ENCODE results near the gene TBX19.

TBX19 gene

GRCh38 chr1:168280296-168280927 is at the start of gene TBX19:
Gene TBX19, plus strand, starts transcription at chr1:168280877. Its CDS starts 214 bp downstream, at chr1:168281091.
- DNase-seq (ENCODE audit: low spot score), result no peak

GRCh38 chr1:168234846-168235547 is 45.7 kb upstream of the TBX19 start:
- no peak for DNase-seq (ENCODE audit: low spot score)

GRCh38 chr1:168235548-168235885 is 45.2 kb upstream of the TBX19 start:
- DNase-seq (ENCODE audit: low spot score), result no peak

GRCh38 chr1:168235937-168236336 is 44.7 kb upstream of the TBX19 start:
- no peak for DNase-seq (ENCODE audit: low spot score)

GRCh38 chr1:168236836-168237611 is 43.7 kb upstream of the TBX19 start:
- DNase-seq (ENCODE audit: low spot score), result no peak

- DNase-seq (ENCODE audit: low spot score), result no peak
These were observed 37.5 kb upstream of the TBX19 start for GRCh38 chr1:168243198-168243597.

- DNase-seq (ENCODE audit: low spot score), result no peak
These were observed 37.0 kb upstream of the TBX19 start for GRCh38 chr1:168243636-168244212.

- DNase-seq (ENCODE audit: low spot score), result no peak
These were observed 35.6 kb upstream of the TBX19 start for GRCh38 chr1:168245042-168245441.

GRCh38 chr1:168246506-168246905 is 34.2 kb upstream of the TBX19 start:
- no peak for DNase-seq (ENCODE audit: low spot score)

- DNase-seq (ENCODE audit: low spot score), result no peak
These were observed 28.4 kb upstream of the TBX19 start for GRCh38 chr1:168252204-168252733.

GRCh38 chr1:168256164-168256563 is 24.5 kb upstream of the TBX19 start:
- DNase-seq (ENCODE audit: low spot score), result no peak

- DNase-seq (ENCODE audit: low spot score), result no peak
These were observed 23.3 kb upstream of the TBX19 start for GRCh38 chr1:168257397-168257796.

GRCh38 chr1:168259567-168259966 is 21.1 kb upstream of the TBX19 start:
- no peak for DNase-seq (ENCODE audit: low spot score)

- no peak for DNase-seq (ENCODE audit: low spot score)
These were observed 20.3 kb upstream of the TBX19 start for GRCh38 chr1:168260393-168260792.

GRCh38 chr1:168261390-168261789 is 19.3 kb upstream of the TBX19 start:
- DNase-seq (ENCODE audit: low spot score), result no peak

GRCh38 chr1:168263130-168263529 is 17.5 kb upstream of the TBX19 start:
- DNase-seq (ENCODE audit: low spot score), result no peak

GRCh38 chr1:168264296-168264695 is 16.4 kb upstream of the TBX19 start:
- DNase-seq (ENCODE audit: low spot score), result no peak

GRCh38 chr1:168265596-168265995 is 15.1 kb upstream of the TBX19 start:
- DNase-seq (ENCODE audit: low spot score), result no peak

- DNase-seq (ENCODE audit: low spot score), result no peak
These were observed 14.0 kb upstream of the TBX19 start for GRCh38 chr1:168266644-168267186.

- DNase-seq (ENCODE audit: low spot score), result no peak
These were observed 9.0 kb upstream of the TBX19 start for GRCh38 chr1:168271636-168272035.

- no peak for DNase-seq (ENCODE audit: low spot score)
These were observed 7.1 kb upstream of the TBX19 start for GRCh38 chr1:168273575-168273974.

- no peak for DNase-seq (ENCODE audit: low spot score)
These were observed 1.4 kb upstream of the TBX19 start for GRCh38 chr1:168279253-168279652.
